GM20000 (cell line): Measurements from ENCODE around the gene MAP3K9.
"Not testable (repeated sequence)": the region's sequence is repeated elsewhere in the genome, so short reads cannot be mapped to it uniquely, and the experiment has no call there.

Source experiments
- DNase-seq: peaks from one replicate; pipeline ENCODE4 v3.0.0; 2012; ENCODE audit warnings: low spot score
- TF ChIP-seq, protein P1 (sequence below): IDR thresholded peaks from 2 replicates; pipeline ENCODE4 v1.5.1; 2012; ENCODE audit warnings: mild to moderate bottlenecking, control low read depth; ENCODE audit errors: extremely low read depth, missing control alignments

Gene MAP3K9

DNA sequence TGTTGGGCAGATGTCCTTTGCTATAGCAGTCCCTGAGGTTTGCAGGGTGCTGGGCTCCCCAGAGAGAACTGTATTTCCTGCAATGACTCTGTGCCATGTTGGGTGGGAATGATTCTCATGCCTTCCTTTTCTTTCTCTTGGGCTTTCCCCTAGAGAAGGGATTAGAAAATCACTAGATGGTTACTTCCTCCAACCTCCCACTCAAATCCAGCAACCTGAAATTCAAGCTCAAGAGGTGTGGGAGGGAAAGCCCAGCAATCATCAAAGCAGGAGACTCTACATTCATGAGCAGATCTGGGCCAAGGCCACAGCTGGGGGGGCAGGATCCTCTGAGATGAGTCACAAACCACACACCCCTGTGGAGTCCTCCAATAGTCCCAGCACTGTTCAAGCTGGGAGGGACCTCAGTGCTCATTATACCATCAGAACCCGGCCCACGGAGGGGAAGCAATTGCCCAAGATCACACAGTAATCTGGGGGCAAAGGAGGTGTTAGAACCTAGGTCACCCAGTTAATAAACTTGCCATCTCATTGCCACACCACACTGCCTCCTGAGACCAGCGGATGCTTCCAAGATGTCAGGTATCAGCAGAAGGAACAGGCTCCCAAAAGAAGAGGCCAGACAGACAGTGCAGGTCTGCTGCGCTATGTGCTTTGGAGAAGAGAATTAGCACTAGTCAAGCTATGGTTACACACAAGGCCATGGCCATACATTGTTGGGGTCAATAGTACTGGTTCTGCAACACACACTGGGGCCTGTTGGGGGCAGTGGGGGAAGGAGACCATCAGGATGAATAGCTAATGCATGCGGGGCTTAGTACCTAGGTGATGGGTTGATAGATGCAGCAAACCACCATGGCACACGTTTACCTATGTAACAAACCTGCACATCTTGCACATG is 101.9 kb downstream of the MAP3K9 start:
- DNase-seq: peak; percentile 61
- TF ChIP-seq, protein P1, sequence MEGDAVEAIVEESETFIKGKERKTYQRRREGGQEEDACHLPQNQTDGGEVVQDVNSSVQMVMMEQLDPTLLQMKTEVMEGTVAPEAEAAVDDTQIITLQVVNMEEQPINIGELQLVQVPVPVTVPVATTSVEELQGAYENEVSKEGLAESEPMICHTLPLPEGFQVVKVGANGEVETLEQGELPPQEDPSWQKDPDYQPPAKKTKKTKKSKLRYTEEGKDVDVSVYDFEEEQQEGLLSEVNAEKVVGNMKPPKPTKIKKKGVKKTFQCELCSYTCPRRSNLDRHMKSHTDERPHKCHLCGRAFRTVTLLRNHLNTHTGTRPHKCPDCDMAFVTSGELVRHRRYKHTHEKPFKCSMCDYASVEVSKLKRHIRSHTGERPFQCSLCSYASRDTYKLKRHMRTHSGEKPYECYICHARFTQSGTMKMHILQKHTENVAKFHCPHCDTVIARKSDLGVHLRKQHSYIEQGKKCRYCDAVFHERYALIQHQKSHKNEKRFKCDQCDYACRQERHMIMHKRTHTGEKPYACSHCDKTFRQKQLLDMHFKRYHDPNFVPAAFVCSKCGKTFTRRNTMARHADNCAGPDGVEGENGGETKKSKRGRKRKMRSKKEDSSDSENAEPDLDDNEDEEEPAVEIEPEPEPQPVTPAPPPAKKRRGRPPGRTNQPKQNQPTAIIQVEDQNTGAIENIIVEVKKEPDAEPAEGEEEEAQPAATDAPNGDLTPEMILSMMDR: no peak

DNA sequence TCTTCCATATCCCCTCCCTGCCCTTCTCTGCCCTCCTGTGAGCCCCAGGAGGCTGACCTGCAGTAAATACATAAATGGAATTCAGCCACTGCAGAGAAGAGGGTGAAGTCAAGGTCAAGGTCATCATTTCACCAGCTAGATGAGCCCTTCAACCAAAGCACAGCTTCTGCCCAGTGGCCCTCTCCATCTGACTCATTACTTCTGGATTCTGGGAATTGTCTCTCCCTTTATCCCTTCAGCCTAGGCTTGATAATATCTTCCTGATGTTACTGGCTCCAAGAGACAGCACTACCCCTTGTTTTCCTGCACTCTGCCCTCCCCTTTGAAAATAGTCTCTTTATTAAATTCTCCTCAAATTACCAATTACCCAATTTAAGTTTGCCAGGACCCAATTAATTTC is 103.1 kb downstream of the MAP3K9 start:
- TF ChIP-seq, protein P1: no peak
- no peak for DNase-seq

DNA sequence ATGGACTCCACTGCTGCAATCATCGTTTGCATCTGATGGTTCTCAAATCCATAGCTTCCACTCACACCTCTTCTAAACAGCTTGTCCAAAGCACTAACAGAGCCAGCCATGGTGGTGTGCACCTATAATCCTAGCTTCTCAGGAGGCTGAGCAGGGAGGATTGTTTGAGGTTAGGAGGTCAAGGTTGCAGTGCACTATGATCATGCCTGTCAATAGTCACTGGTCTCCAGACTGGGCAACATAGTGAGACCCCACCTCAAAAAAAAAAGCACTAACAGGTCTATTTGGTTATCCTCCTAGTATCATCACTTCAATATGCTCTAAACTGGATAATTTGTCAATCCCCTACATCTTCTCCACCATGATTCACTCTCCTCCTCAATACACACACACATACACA is 104.4 kb downstream of the MAP3K9 start:
- TF ChIP-seq, protein P1: no peak
- DNase-seq: no peak

DNA sequence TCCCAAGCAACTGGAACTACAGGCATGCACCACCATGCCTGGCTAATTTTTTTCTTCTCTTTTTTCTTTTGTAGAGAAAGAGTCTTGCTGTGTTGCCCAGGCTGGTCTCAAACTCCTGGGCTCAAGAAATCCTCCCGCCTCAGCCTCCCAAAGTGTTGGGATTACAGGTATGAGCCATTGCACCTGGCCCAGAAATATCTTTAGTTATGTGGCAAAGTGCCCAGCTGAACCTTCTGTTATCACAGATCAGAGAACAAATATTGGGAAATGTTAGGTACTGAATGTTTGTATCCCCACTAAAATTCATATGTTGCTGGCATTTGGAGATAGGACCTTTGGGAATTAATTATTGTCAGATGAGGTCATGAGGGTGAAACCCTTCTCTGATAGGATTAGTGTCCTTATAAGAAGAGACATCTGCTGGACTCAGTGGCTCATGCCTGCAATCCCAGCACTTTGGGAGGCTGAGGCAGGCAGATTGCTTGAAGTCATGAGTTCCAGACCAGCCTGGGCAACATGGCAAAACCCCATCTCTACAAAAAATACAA is 105.6 kb downstream of the MAP3K9 start:
- not testable (repeated sequence) for DNase-seq

DNA sequence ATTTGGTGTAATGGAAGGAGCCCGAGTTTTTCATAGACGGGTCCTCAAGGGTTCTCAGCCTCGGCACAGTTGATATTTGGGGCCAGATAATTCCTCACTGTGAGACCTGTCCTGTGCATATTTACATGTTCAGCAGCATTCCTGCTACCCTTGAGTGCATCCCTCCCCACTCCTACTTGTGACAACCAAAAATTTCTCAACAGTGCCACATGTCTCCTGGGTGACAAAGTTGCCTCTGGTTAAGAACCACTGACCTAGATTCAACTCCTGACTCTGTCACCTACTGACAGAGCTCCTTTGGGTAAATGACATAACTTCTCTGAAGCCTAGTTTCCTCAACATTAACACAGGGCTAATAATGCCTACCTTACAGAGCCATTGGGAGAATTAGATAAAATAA is 107.2 kb downstream of the MAP3K9 start:
- DNase-seq: no peak
- TF ChIP-seq, protein P1: no peak

DNA sequence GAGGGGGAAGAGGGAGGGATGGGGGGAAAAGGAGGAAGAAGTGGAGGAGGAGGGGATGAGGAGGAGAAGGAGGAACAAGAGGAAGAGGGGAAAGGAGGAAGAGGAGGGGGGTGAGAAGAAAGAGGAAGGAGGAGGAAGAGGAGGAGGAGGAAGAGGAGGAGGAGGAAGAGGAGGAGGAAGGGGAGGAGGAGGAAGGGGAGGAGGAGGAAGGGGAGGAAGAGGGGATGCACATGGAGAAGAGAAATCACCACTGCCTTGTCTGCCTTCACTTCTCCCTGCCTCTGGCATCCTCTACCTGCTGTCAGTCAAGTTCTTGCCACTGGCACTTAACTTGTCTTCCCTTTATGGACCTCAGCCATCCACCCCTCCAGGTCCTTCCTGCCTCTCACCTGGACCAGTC is 107.7 kb downstream of the MAP3K9 start:
- TF ChIP-seq, protein P1: no peak
- no peak for DNase-seq

DNA sequence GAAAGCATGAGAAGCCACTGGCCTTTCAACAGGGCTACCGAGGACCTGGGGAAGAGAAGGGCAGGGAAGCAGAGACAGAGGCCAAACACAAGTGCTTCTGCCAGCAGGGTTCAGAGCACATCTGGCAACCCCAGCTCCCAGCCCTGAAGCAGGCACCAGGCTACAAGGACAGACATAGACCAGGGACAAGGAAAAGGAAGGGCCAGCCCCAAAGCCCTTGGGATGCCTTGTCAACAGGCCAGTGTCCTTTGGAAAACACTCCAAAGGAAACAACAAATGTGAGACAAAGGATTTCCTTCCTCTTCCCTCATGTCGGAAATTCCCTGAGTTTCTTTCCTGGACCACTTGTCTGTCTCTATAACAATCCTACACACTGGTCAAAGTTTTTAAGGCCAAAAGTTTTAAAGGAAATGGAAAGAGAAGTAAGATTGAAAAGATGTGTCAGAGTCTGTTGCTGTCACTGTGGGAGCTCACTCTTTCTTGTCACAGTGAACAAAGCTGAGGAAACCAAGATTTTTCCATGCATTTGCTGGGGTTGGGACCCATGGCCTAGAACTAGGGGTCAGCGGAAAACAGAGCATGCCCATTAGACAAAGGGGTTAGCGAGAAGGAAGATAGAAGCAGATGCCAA is 108.2 kb downstream of the MAP3K9 start:
- TF ChIP-seq, protein P1: no peak
- DNase-seq: no peak
